ENCODE measurements around the gene DOC2B.

DOC2B gene

GRCh38 chr17:223723-224471, 42.4 kb upstream of the DOC2B start:
- no peaks in the 10 kb centered on the region for H3K4me1 ChIP-seq (ENCODE audit: insufficient read depth, low read length, severe bottlenecking)
- H3K4me3 ChIP-seq (ENCODE audit: low read depth, low read length, poor library complexity, severe bottlenecking): no peak overlapping the region
- H3K27ac ChIP-seq (ENCODE audit: low read depth, low read length, poor library complexity, severe bottlenecking): no peak overlapping the region
- H3K27me3 ChIP-seq (ENCODE audit: insufficient read depth, low read length): peaks cover 3% of the 10 kb centered on the region; the same call in 1 of the 2 replicates
- H3K9me3 ChIP-seq (ENCODE audit: low read length): no peaks in the 10 kb centered on the region
- no peaks in the 10 kb centered on the region for H4K20me1 ChIP-seq (ENCODE audit: insufficient read depth, low read length)
- no peaks in the 10 kb centered on the region for H3K9me2 ChIP-seq (ENCODE audit: low read depth, low read length)
- TF ChIP-seq EZH2 (IDR thresholded peaks at IDR 0.05; ENCODE audit: borderline replicate concordance, low read length) (no peak), CTCF (IDR thresholded peaks at IDR 0.05; ENCODE audit: low read length) (no peak)
- no peaks in the 10 kb centered on the region for H3K79me2 ChIP-seq (ENCODE audit: insufficient read depth, low read length)
- H2AFZ ChIP-seq (ENCODE audit: low read length): no peak overlapping the region
- no peak overlapping the region for H3K9ac ChIP-seq (ENCODE audit: low read length)
- H3K4me2 ChIP-seq (ENCODE audit: low read length): no peak overlapping the region
- H3F3A ChIP-seq (ENCODE audit: insufficient read depth, low read length): no peaks in the 10 kb centered on the region
- H3K36me3 ChIP-seq (ENCODE audit: insufficient read depth, low read length): no peaks in the 10 kb centered on the region; the same call in 1 of the 2 replicates

GRCh38 chr17:222172-222571, 40.7 kb upstream of the DOC2B start:
- Histone ChIP-seq H3K36me3 (ENCODE audit: insufficient read depth, low read length) (no peaks in the 10 kb centered on the region; the same call in 1 of the 2 replicates), H3F3A (ENCODE audit: insufficient read depth, low read length) (no peaks in the 10 kb centered on the region), H3K4me2 (ENCODE audit: low read length) (no peak overlapping the region), H3K4me1 (ENCODE audit: insufficient read depth, low read length, severe bottlenecking) (no peaks in the 10 kb centered on the region), H3K9me2 (ENCODE audit: low read depth, low read length) (no peaks in the 10 kb centered on the region), H4K20me1 (ENCODE audit: insufficient read depth, low read length) (no peaks in the 10 kb centered on the region), H3K27me3 (ENCODE audit: insufficient read depth, low read length) (peaks cover 3% of the 10 kb centered on the region; the same call in 1 of the 2 replicates), H3K9ac (ENCODE audit: low read length) (no peak overlapping the region), H3K79me2 (ENCODE audit: insufficient read depth, low read length) (no peaks in the 10 kb centered on the region), H3K9me3 (ENCODE audit: low read length) (no peaks in the 10 kb centered on the region), H3K4me3 (ENCODE audit: low read depth, low read length, poor library complexity, severe bottlenecking) (no peak overlapping the region), H2AFZ (ENCODE audit: low read length) (no peak overlapping the region), H3K27ac (ENCODE audit: low read depth, low read length, poor library complexity, severe bottlenecking) (no peak overlapping the region)
- TF ChIP-seq CTCF (IDR thresholded peaks at IDR 0.05; ENCODE audit: low read length): no peak
- no peak for TF ChIP-seq EZH2 (IDR thresholded peaks at IDR 0.05; ENCODE audit: borderline replicate concordance, low read length)

GRCh38 chr17:219696-220095, 38.2 kb upstream of the DOC2B start:
- H3K27ac ChIP-seq (ENCODE audit: low read depth, low read length, poor library complexity, severe bottlenecking): no peak overlapping the region
- no peak overlapping the region for H3K4me2 ChIP-seq (ENCODE audit: low read length)
- peaks cover 13% of the 10 kb centered on the region for H3K4me1 ChIP-seq (ENCODE audit: insufficient read depth, low read length, severe bottlenecking)
- no peaks in the 10 kb centered on the region for H3K9me3 ChIP-seq (ENCODE audit: low read length)
- no peaks in the 10 kb centered on the region for H3K27me3 ChIP-seq (ENCODE audit: insufficient read depth, low read length)
- no peak overlapping the region for H3K4me3 ChIP-seq (ENCODE audit: low read depth, low read length, poor library complexity, severe bottlenecking)
- no peak overlapping the region for H3K9ac ChIP-seq (ENCODE audit: low read length)
- no peaks in the 10 kb centered on the region for H3K79me2 ChIP-seq (ENCODE audit: insufficient read depth, low read length)
- TF ChIP-seq EZH2 (IDR thresholded peaks at IDR 0.05; ENCODE audit: borderline replicate concordance, low read length) (no peak), CTCF (IDR thresholded peaks at IDR 0.05; ENCODE audit: low read length) (no peak)
- H2AFZ ChIP-seq (ENCODE audit: low read length): no peak overlapping the region
- H3K36me3 ChIP-seq (ENCODE audit: insufficient read depth, low read length): no peaks in the 10 kb centered on the region; the same call in 1 of the 2 replicates
- no peaks in the 10 kb centered on the region for H3F3A ChIP-seq (ENCODE audit: insufficient read depth, low read length)
- H3K9me2 ChIP-seq (ENCODE audit: low read depth, low read length): no peaks in the 10 kb centered on the region
- no peaks in the 10 kb centered on the region for H4K20me1 ChIP-seq (ENCODE audit: insufficient read depth, low read length)

Measured in OCI-LY1 (cell line).